HG03175 (cell line): ENCODE data around the gene TELO2.

Experiments used
- ATAC-seq: cut with Tn5 transposase; IDR thresholded peaks from one replicate; pipeline ENCODE4 v1.9.1; 2021; ENCODE audit warnings: mild to moderate bottlenecking, moderate library complexity; ENCODE audit not compliant: unreplicated experiment

Gene TELO2

GRCh38 chr16:1496464-1496863, 3.3 kb downstream of the TELO2 start:
- no peak for ATAC-seq

GRCh38 chr16:1497014-1497598, 3.9 kb downstream of the TELO2 start:
- no peak for ATAC-seq

GRCh38 chr16:1498899-1499676, 5.9 kb downstream of the TELO2 start:
- no peak for ATAC-seq

GRCh38 chr16:1499756-1500464, 6.8 kb downstream of the TELO2 start:
- no peak for ATAC-seq

GRCh38 chr16:1500465-1501150, 7.4 kb downstream of the TELO2 start:
- ATAC-seq, result no peak

- ATAC-seq, result no peak
Observed at GRCh38 chr16:1501630-1502029, 8.5 kb downstream of the TELO2 start.

- ATAC-seq, result no peak
Observed at GRCh38 chr16:1502092-1503004, 9.2 kb downstream of the TELO2 start.

GRCh38 chr16:1503110-1503955, 10.2 kb downstream of the TELO2 start:
- no peak for ATAC-seq

GRCh38 chr16:1505073-1505844, 12.1 kb downstream of the TELO2 start:
- no peak for ATAC-seq

GRCh38 chr16:1505912-1506311, 12.8 kb downstream of the TELO2 start:
- no peak for ATAC-seq

GRCh38 chr16:1506494-1507213, 13.5 kb downstream of the TELO2 start:
- no peak for ATAC-seq

- no peak for ATAC-seq
Observed at GRCh38 chr16:1508494-1509187, 15.5 kb downstream of the TELO2 start.

- ATAC-seq, result no peak
Observed at GRCh38 chr16:1509307-1510221, 16.4 kb downstream of the TELO2 start.

- ATAC-seq, result no peak
Observed at GRCh38 chr16:1510272-1510671, 17.1 kb downstream of the TELO2 start.

- ATAC-seq, result no peak
Observed at GRCh38 chr16:1510941-1511351, 17.8 kb downstream of the TELO2 start.
